ENCODE results near the gene IFNL1.
"Not testable (repeated sequence)": the region's sequence is repeated elsewhere in the genome, so short reads cannot be mapped to it uniquely, and the experiment has no call there.

IFNL1 gene

GRCh38 chr19:39297931-39298634 lies 1.9 kb downstream of the IFNL1 start:
- Mint-ChIP-seq H3K27ac (peak overlapping the region; percentile 80 to 83), H3K4me1 (peaks cover 23% of the 10 kb centered on the region), H3K27me3 (no peaks in the 10 kb centered on the region), H3K9me3 (no peaks in the 10 kb centered on the region), H3K4me3 (peak overlapping the region; percentile 39 to 76)
- DNase-seq (peak; percentile 70 to 80), ATAC-seq (peak; percentile 99)

DNA sequence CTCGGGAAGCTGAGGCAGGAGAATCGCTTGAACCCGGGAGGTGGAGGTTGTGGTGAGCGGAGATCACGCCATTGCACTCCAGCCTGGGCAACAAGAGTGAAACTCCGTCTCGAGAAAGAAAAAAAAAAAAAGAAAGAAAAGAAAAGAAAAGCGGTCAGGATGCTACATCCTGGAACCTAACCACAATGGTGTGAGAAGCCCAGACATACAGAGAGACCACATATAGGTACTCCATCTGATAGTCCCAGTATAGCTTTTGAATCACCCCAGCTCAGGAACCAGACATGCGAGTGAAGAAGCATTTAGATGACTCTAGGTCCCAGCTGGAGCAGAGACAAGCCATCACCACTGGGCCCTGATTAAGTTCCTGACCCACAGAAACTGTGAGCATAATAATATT lies 3.2 kb downstream of the IFNL1 start:
- Mint-ChIP-seq H3K27ac (peak overlapping the region in 1 of 2 donors; percentile 8), H3K9me3 (no peaks in the 10 kb centered on the region), H3K4me3 (no peak overlapping the region), H3K27me3 (no peaks in the 10 kb centered on the region), H3K4me1 (peaks cover 23% of the 10 kb centered on the region)
- DNase-seq (no peak), ATAC-seq (peak; percentile 60)

GRCh38 chr19:39299832-39300231 lies 3.6 kb downstream of the IFNL1 start:
- H3K27ac Mint-ChIP-seq, result no peak overlapping the region
- H3K27me3 Mint-ChIP-seq, result no peaks in the 10 kb centered on the region
- DNase-seq (no peak), ATAC-seq (no peak)
- H3K4me3 Mint-ChIP-seq, result no peak overlapping the region
- peaks cover 23% of the 10 kb centered on the region for H3K4me1 Mint-ChIP-seq
- no peaks in the 10 kb centered on the region for H3K9me3 Mint-ChIP-seq

DNA sequence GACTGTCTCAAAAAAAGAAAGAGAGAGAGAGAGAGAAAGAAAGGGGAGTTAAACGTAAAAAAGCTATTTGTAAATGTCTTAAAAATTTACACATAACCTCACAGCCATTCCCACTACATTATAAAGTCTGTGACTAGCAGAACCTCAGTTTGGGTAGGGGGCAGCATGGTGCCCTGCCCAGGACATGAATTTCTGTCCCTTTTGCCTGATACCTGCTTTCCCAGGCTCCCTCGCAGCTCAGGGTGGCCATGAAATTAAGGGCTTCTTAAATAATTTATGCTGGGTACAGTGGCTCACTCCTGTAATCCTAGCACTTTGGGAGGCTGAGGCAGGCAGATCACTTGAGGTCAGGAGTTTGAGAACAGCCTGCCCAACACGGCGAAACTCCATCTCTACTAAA lies 4.8 kb downstream of the IFNL1 start:
- peaks cover 21% of the 10 kb centered on the region for H3K4me1 Mint-ChIP-seq
- no peaks in the 10 kb centered on the region for H3K9me3 Mint-ChIP-seq
- no peak overlapping the region for H3K4me3 Mint-ChIP-seq
- no peak for DNase-seq
- H3K27me3 Mint-ChIP-seq, result no peaks in the 10 kb centered on the region
- H3K27ac Mint-ChIP-seq, result no peak overlapping the region
- no peak for ATAC-seq

GRCh38 chr19:39301562-39301961 lies 5.4 kb downstream of the IFNL1 start:
- no peaks in the 10 kb centered on the region for H3K9me3 Mint-ChIP-seq
- DNase-seq (no peak), ATAC-seq (no peak)
- H3K4me1 Mint-ChIP-seq, result peaks cover 16% of the 10 kb centered on the region
- no peak overlapping the region for H3K4me3 Mint-ChIP-seq
- no peak overlapping the region for H3K27ac Mint-ChIP-seq
- H3K27me3 Mint-ChIP-seq, result no peaks in the 10 kb centered on the region

- Mint-ChIP-seq H3K4me1 (peaks cover 4% of the 10 kb centered on the region), H3K27ac (no peak overlapping the region), H3K27me3 (no peaks in the 10 kb centered on the region), H3K9me3 (no peaks in the 10 kb centered on the region), H3K4me3 (no peak overlapping the region)
- ATAC-seq (no peak), DNase-seq (no peak)
Observed at GRCh38 chr19:39303373-39304184, 7.4 kb downstream of the IFNL1 start.

- DNase-seq (no peak), ATAC-seq (no peak)
- no peak overlapping the region for H3K27ac Mint-ChIP-seq
- no peaks in the 10 kb centered on the region for H3K27me3 Mint-ChIP-seq
- no peak overlapping the region for H3K4me3 Mint-ChIP-seq
- H3K9me3 Mint-ChIP-seq, result no peaks in the 10 kb centered on the region
- H3K4me1 Mint-ChIP-seq, result no peaks in the 10 kb centered on the region
Observed at GRCh38 chr19:39304185-39304513, 7.9 kb downstream of the IFNL1 start.

GRCh38 chr19:39304701-39305571 lies 8.7 kb downstream of the IFNL1 start:
- H3K27ac Mint-ChIP-seq, result peak overlapping the region; percentile 5 to 20
- no peak overlapping the region for H3K4me3 Mint-ChIP-seq
- H3K4me1 Mint-ChIP-seq, result no peaks in the 10 kb centered on the region
- ATAC-seq, result no peak
- H3K27me3 Mint-ChIP-seq, result no peaks in the 10 kb centered on the region
- DNase-seq, result no peak
- H3K9me3 Mint-ChIP-seq, result no peaks in the 10 kb centered on the region

DNA sequence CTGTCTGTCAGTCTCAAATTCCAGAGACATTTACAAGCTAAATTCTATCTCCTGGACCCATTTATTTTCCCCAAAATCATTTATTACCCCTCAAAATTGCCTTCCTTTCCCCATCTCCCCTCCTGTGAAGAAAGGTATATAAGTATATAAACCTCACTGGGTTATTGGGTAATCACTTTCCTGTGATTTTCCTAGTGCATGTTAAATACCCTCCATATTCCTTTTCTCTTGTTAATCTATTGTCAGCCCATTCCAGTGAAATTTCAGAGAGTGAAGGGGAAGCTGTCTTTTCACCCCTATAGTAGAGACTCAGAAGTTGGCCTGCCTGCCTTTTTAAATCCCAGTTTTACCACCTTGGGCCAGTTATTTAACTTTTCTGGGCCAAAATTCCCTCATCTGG lies 9.9 kb downstream of the IFNL1 start:
- DNase-seq (no peak), ATAC-seq (no peak)
- Mint-ChIP-seq H3K9me3 (no peaks in the 10 kb centered on the region), H3K4me3 (no peak overlapping the region), H3K27me3 (no peaks in the 10 kb centered on the region), H3K27ac (no peak overlapping the region), H3K4me1 (no peaks in the 10 kb centered on the region)

DNA sequence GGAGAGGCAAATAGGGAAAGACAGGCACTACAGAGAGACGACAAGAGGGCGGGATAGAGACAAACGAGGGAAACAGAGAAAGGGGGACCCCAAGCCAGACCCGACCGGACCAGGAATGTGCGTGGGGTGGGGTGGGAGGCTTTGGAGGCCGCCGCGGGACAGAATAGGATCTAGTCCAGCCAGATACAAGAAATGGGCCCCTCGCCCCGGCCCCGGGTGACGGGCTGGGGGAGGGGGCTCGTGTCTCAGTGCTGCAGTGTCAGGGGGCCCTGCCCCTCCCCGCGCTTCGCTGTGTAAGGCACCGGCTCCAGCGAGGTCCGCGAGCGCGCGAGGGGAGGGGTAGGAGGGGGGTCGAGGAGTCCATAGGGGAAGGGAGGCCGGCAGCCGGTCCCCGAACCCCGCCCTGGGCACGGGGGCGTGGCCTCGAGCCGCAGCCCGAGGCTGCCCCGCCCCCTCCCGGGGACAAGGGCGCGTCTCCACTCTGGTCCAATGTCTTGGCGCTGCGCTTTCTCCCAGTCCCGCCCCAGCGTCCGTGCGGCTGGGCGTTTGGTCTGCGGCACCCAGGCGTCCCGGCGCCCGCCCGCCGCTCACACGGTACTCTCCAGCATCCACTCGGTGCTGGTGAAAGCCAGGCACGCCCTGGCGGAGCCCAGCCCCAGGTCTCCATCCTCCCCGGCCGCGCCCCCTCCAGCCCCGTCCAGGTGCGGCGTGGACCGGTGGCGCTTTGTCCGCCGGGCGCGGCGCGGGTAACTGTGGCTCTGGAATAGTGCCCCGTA lies 11.0 kb downstream of the IFNL1 start:
- Mint-ChIP-seq H3K4me3 (no peak overlapping the region), H3K4me1 (no peaks in the 10 kb centered on the region), H3K27me3 (no peaks in the 10 kb centered on the region), H3K9me3 (no peaks in the 10 kb centered on the region), H3K27ac (no peak overlapping the region)
- ATAC-seq, result peak; percentile 60
- DNase-seq, result no peak

DNA sequence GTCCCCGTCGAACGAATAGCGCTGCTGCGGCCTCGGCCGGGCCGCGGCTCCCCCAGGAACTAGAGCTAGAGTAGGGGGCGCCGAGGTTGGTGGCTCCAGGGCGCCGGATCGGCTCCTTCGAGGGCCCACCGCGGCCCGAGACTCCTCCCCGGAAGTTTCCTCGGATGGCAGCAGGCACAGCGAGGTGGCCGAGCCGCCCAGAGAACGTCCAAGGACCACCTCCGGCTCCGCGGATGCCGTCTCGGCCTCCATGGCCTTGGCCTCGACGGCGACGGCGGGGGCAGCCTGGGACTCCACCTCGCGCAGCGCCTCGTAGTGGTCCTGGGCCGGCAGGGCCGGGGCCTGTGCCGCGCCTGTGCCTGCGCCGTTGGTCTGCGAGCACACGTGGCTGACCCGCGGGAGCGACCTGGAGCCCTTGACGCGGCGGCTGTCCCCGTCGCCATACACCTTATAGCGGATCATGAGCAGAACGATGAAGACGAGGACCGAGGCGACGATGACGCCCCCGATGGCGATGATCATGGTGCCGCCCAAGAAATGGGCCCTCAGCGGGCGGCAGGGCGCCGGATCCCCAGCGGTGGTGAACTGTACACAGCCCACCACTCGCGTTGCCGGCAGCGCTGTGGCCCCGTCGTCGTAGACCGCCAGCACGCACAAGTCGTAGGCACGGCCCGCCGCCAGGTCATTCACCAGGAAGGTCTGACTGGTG lies 11.8 kb downstream of the IFNL1 start:
- ATAC-seq (no peak), DNase-seq (no peak)
- Mint-ChIP-seq H3K27me3 (no peaks in the 10 kb centered on the region), H3K9me3 (no peaks in the 10 kb centered on the region), H3K4me3 (no peak overlapping the region), H3K4me1 (no peaks in the 10 kb centered on the region), H3K27ac (no peak overlapping the region)

GRCh38 chr19:39308531-39309304 lies 12.5 kb downstream of the IFNL1 start:
- no peak overlapping the region for H3K4me3 Mint-ChIP-seq
- H3K27ac Mint-ChIP-seq, result peak overlapping the region in 1 of 2 donors; percentile 16
- H3K9me3 Mint-ChIP-seq, result no peaks in the 10 kb centered on the region
- peaks cover 5% of the 10 kb centered on the region for H3K4me1 Mint-ChIP-seq
- H3K27me3 Mint-ChIP-seq, result no peaks in the 10 kb centered on the region
- no peak for DNase-seq
- ATAC-seq, result no peak

GRCh38 chr19:39309305-39309670 lies 13.1 kb downstream of the IFNL1 start:
- not testable (repeated sequence) for ATAC-seq, H3K27me3 Mint-ChIP-seq, H3K9me3 Mint-ChIP-seq, H3K4me3 Mint-ChIP-seq, DNase-seq, H3K27ac Mint-ChIP-seq, H3K4me1 Mint-ChIP-seq

All from stimulated activated naive CD8-positive, alpha-beta T cell treated with anti-CD3 and anti-CD28 coated beads, Interleukin-15, amount 100 ng/mL, for 72 hours (primary cell).